Measurements from ENCODE around the gene IL1RAPL1.

Gene IL1RAPL1

DNA sequence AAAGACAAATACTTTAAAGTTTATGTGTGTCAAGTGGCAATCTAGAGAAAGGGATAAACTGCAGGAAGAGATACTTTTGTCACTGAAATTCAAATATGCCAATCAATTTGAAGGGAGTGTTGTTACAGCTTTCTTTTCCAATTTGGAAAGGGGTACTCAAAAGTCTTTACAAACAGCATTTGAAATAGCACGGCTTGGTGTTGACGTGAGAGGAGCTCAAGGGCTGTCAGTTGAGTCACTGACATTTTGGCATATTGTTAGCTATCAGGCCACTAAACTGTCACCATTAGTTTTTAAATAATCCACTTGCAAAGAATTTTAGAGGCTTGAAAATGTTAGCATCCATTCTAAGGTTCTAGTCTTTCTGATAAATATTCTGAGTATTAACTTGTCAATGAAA lies 698.4 kb downstream of the IL1RAPL1 start:
- no peaks in the 10 kb centered on the region for H3K27me3 ChIP-seq
- H3K9me3 ChIP-seq, result no peaks in the 10 kb centered on the region
- H3K4me1 ChIP-seq, result no peaks in the 10 kb centered on the region
- no peak overlapping the region for H3K4me3 ChIP-seq (ENCODE audit: low read depth, low read length)
- TF ChIP-seq, protein P1, sequence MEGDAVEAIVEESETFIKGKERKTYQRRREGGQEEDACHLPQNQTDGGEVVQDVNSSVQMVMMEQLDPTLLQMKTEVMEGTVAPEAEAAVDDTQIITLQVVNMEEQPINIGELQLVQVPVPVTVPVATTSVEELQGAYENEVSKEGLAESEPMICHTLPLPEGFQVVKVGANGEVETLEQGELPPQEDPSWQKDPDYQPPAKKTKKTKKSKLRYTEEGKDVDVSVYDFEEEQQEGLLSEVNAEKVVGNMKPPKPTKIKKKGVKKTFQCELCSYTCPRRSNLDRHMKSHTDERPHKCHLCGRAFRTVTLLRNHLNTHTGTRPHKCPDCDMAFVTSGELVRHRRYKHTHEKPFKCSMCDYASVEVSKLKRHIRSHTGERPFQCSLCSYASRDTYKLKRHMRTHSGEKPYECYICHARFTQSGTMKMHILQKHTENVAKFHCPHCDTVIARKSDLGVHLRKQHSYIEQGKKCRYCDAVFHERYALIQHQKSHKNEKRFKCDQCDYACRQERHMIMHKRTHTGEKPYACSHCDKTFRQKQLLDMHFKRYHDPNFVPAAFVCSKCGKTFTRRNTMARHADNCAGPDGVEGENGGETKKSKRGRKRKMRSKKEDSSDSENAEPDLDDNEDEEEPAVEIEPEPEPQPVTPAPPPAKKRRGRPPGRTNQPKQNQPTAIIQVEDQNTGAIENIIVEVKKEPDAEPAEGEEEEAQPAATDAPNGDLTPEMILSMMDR (IDR thresholded peaks at IDR 0.05; ENCODE audit: low read depth, low read length), result no peak
- H3K36me3 ChIP-seq, result no peaks in the 10 kb centered on the region
- no peak for DNase-seq

DNA sequence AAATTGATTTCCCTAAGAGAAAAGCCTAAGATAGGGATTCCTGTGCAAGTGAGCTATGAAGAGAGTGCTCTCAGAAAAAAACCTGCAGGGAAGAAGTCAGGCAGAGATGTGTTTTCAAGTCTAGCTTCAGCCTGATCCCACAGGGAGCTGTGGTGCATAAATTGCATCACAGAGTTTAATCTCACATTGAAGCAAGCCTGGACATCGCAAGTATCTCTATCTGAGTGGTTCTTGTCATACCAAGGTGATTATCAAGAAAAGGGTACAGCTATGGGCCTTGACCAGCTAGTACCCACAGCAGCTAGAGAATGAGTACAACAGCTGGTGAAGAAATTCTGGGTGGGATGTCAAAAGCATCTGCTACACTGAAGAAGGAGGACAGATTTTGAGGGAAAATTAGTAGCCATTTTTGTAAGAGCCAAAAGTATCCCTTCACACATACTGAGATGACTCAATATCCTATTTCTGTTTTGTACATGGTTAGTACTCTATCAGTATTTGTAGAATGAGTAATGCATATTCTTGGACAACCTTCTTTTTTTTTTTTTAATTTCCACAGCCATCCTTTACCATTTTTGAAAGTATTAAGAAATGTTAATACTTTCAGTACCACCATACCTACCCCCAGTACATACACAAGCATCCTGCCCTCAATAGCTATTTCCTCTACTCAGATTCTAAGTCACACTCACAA lies 708.9 kb downstream of the IL1RAPL1 start:
- DNase-seq, result no peak
- TF ChIP-seq, protein P1 (IDR thresholded peaks at IDR 0.05; ENCODE audit: low read depth, low read length), result no peak
- H3K36me3 ChIP-seq, result no peaks in the 10 kb centered on the region
- no peaks in the 10 kb centered on the region for H3K27me3 ChIP-seq
- H3K9me3 ChIP-seq, result no peaks in the 10 kb centered on the region
- no peaks in the 10 kb centered on the region for H3K4me1 ChIP-seq
- H3K4me3 ChIP-seq (ENCODE audit: low read depth, low read length), result no peak overlapping the region

DNA sequence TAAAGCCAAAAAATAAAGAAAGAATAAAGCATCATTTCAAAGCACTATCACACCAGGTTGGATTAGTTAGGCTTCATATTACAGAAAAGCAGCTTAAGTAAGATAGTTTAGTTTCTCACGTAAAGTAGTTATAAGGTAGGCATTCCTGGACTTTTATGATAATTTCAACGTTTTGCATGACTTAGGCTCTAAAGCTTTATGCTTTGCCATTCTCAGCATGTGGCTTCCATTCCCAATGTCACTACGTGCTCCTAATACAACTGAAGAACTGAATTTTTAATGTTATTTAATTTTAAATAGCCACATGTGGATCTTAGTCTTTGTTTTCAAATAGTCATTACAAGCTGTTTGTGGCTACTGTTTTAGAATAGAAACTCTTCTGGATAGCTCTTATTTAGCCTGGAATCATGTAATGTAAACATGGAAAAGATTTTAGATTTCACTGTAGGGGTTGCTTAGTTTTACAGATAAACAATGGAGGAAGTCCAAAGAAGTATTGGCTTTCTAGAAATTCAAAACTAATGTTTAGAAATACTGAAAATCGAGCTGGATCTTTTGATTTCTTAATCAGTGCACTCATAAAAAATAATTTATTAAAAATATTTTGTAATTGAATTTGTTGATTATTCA lies 710.0 kb downstream of the IL1RAPL1 start:
- TF ChIP-seq, protein P1 (IDR thresholded peaks at IDR 0.05; ENCODE audit: low read depth, low read length), result no peak
- no peak for DNase-seq
- no peaks in the 10 kb centered on the region for H3K9me3 ChIP-seq
- H3K36me3 ChIP-seq, result no peaks in the 10 kb centered on the region
- no peak overlapping the region for H3K4me3 ChIP-seq (ENCODE audit: low read depth, low read length)
- H3K27me3 ChIP-seq, result no peaks in the 10 kb centered on the region
- no peaks in the 10 kb centered on the region for H3K4me1 ChIP-seq

DNA sequence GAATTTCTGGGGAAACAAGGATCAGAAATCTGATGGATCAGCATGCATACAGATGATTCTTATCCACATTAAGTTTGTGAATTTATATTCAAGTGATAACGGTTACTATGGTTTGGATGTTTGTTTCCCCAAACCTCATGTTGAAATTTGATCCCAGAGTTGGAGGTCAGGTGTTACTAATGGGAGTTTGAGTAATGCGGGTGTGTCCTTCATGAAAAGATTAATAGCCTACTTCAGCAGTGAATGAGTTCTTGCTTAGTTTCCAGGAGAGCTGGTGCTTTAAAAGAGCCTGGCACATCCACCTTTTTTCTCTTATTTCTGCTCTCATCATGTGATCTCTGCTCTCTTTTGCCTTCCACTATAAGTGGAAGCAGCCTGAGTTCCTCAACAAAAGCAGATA lies 712.4 kb downstream of the IL1RAPL1 start:
- Histone ChIP-seq H3K9me3 (no peaks in the 10 kb centered on the region), H3K4me1 (no peaks in the 10 kb centered on the region), H3K4me3 (ENCODE audit: low read depth, low read length) (no peak overlapping the region), H3K36me3 (no peaks in the 10 kb centered on the region), H3K27me3 (no peaks in the 10 kb centered on the region)
- no peak for DNase-seq
- TF ChIP-seq, protein P1 (IDR thresholded peaks at IDR 0.05; ENCODE audit: low read depth, low read length), result no peak

DNA sequence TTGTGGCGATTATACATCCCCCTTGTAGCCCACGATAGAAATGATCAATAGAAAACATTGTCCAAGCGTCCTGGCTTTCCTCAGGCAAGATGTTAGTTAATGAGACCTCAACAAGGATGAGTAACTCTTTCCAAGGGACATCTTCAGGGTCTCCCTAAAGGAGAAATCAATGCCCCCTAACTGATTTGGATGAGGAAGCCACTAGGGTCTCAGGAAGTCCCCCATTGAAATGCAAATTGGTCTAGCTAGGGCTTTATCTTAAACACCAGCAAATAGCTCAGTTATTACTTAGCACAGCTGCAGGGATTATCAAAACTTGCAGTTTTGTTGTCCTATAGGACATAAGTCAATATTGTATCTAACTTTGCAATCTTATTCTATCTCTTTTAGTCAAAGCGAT lies 721.5 kb downstream of the IL1RAPL1 start:
- Histone ChIP-seq H3K4me3 (ENCODE audit: low read depth, low read length) (no peak overlapping the region), H3K27me3 (no peaks in the 10 kb centered on the region), H3K36me3 (no peaks in the 10 kb centered on the region), H3K4me1 (no peaks in the 10 kb centered on the region), H3K9me3 (no peaks in the 10 kb centered on the region)
- TF ChIP-seq, protein P1 (IDR thresholded peaks at IDR 0.05; ENCODE audit: low read depth, low read length), result no peak
- no peak for DNase-seq

DNA sequence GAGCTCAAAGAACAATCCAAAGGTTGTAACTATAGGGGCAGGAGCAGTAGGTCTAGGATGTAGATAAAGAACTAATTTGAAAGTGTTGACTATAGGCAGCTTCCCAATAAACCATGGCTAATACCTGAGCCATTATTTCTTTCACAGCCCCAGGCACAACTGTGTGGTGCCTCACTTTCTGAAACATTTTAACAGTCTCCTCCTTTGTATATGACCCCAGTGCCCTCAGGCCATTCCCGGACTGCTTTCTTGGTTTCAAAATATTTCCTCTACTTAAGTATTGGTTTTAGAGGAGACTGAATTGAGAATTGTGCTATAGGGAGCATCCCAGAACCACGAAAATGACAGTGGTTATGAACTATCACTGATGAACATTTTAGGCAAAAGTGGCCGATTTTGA lies 728.7 kb downstream of the IL1RAPL1 start:
- no peaks in the 10 kb centered on the region for H3K27me3 ChIP-seq
- TF ChIP-seq, protein P1 (IDR thresholded peaks at IDR 0.05; ENCODE audit: low read depth, low read length), result no peak

More for the DNA sequence above, 728.7 kb downstream of the IL1RAPL1 start:
- no peak for DNase-seq
- no peaks in the 10 kb centered on the region for H3K36me3 ChIP-seq
- H3K4me3 ChIP-seq (ENCODE audit: low read depth, low read length), result no peak overlapping the region
- no peaks in the 10 kb centered on the region for H3K4me1 ChIP-seq
- H3K9me3 ChIP-seq, result no peaks in the 10 kb centered on the region
